GM21825 (cell line): ENCODE data around the gene RREB1.

Experiments
- ATAC-seq: cut with Tn5 transposase; IDR thresholded peaks from one replicate; pipeline ENCODE4 v1.9.1; 2021; ENCODE audit warnings: mild to moderate bottlenecking, moderate library complexity; ENCODE audit not compliant: unreplicated experiment

The RREB1 gene, protein sequence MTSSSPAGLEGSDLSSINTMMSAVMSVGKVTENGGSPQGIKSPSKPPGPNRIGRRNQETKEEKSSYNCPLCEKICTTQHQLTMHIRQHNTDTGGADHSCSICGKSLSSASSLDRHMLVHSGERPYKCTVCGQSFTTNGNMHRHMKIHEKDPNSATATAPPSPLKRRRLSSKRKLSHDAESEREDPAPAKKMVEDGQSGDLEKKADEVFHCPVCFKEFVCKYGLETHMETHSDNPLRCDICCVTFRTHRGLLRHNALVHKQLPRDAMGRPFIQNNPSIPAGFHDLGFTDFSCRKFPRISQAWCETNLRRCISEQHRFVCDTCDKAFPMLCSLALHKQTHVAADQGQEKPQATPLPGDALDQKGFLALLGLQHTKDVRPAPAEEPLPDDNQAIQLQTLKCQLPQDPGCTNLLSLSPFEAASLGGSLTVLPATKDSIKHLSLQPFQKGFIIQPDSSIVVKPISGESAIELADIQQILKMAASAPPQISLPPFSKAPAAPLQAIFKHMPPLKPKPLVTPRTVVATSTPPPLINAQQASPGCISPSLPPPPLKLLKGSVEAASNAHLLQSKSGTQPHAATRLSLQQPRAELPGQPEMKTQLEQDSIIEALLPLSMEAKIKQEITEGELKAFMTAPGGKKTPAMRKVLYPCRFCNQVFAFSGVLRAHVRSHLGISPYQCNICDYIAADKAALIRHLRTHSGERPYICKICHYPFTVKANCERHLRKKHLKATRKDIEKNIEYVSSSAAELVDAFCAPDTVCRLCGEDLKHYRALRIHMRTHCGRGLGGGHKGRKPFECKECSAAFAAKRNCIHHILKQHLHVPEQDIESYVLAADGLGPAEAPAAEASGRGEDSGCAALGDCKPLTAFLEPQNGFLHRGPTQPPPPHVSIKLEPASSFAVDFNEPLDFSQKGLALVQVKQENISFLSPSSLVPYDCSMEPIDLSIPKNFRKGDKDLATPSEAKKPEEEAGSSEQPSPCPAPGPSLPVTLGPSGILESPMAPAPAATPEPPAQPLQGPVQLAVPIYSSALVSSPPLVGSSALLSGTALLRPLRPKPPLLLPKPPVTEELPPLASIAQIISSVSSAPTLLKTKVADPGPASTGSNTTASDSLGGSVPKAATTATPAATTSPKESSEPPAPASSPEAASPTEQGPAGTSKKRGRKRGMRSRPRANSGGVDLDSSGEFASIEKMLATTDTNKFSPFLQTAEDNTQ (N-terminal part only)

DNA sequence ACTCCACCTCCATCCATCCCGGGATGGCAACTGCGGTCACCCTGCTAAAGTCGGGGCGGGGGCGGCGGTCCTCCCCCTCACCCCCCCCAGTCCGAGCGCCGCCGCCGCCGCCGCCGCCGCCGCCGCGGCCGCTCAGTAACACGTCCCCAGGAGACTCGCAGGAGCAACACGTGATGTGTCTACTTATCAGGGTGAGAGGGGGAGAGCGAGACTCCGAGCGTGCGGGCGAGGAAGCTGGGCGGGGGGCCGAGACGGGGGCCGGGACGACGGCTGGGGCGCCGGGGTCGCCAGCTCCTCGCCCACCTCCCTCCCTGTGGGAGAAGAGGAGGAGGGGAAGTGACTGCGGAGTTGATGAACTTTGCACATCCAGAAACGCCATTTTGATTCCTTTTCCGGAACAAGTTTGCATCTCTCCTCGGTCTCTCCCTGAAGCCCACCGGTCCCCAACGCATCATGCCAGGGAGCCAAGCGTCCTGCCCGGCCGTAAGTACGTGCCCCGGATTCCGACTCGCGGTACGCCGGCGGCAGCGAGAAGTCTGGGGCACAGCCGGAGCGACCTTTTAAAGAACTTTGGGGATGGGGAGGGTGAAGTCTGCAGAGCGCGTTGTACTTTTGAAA, at the start of gene RREB1:
RREB1 (plus strand) TSS at position 384 of the 618 bp plus-strand sequence. CDS start 73,951 bp downstream, outside the sequence.
- ATAC-seq, result peak; percentile 46

DNA sequence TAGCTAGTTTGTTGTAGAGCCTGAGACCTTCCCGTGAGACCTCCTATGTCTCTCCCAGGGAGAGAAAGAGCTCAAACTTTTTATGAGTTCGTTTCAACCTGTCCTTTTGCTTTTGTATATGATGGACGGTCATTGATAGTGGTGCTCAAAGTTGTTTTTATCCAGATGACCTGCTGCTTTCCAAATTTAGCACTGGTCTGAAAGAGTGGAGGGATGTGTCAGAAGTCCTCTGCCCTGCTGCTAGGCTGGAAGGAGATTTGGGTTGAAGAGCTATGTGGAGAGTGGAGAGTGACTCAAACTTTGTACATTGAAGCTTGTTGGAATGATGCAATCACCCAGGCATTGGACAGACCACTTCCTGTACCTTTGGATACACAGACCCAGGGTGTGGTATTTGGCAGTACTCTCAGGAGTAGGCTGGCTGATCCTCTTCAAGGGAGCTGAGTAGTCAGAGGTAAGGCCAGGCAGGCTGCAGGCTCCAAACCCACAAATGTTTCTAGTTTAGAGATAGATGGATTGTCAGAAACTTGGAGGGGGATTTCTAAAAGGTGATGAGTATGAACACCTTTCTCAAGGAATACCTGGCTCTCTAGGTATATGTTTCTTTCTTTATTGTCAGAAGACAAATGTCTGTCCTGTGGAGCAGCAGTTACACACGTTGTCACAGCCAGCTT, 49.4 kb upstream of the RREB1 start:
- ATAC-seq, result no peak

DNA sequence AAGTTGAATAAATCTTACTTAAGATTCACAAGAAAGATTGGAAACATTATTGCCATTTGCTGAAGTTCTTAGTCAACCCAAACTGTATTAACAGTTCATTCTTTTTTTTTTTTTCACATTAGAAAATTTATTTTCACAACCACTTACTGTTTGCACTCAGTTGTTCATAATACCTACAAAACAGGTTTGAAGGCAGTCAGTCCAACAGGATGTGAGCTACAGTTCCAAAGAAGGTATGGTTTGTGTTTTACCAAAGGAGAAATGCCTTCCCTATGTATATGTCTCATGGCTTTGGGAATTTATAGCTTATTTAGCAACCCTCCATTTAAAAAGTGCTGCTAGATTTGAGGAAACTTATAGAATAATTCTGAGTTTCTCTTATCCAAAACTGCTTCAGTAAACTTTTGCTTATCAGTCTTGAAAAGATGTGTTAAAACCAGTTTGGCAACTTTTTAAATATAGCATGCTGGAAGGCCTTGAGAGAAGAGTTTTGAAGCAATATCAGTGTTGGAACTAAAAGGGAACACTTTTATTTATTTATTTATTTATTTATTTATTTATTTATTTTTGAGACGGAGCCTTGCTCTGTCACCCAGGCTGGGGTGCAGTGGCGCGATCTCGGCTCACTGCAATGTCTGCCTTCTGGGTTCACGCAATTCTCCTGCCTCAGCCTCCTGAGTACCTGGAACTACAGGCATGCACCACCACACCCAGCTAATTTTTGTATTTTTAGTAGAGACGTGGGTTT, 46.8 kb upstream of the RREB1 start:
- ATAC-seq, result no peak

DNA sequence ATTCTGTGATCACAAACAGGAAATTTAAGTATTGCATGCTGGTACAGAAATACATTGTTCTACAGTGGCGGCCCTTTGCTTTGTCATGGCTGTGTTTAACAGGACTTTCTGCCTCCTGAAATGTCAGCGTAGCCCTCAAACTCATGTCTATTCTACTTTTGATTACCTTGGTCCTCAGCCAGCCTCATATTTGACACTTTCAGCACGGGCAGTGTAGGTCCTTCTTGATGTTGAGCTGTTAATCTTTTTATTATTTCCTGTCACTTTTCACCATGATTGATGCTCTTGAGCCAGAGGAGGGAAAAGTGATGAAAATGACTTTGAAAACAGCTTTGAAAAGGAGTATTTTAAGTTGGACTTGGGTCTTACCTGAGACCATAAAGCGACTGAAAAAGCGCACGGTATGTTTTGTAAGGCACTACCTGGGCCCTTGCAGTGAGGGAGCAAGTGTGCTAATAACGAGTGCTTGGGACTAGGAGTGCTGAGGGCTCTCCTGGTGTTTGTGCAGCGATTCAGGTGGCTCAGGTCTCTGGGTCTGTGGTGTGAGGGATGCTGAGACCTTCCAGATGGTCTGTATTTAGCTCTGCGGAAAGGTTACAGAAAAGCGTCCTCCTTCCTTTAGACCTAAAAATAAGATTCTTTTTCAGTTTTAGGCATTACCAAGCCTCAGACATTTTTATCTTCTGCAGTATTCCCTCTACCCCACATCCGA, 45.2 kb upstream of the RREB1 start:
- ATAC-seq, result no peak

DNA sequence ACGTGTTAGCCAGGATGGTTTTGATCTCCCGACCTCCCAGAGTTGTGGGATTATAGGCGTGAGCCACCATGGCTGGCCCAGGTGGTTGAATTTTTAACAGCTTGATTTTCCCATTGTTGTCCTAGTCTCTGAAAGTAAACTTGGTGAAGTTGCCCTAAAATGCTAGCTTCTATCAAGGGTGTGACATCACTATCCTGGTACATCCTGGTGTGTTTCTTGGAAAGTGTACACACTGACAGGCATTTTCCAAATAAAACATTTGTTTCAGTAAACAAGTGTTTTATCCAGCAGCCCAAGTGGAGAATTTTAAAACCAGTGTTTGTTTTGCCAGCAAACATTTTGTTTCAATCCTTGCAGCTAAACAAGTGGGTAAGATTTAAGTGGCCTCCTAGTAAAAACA, 40.5 kb upstream of the RREB1 start:
- ATAC-seq, result no peak

DNA sequence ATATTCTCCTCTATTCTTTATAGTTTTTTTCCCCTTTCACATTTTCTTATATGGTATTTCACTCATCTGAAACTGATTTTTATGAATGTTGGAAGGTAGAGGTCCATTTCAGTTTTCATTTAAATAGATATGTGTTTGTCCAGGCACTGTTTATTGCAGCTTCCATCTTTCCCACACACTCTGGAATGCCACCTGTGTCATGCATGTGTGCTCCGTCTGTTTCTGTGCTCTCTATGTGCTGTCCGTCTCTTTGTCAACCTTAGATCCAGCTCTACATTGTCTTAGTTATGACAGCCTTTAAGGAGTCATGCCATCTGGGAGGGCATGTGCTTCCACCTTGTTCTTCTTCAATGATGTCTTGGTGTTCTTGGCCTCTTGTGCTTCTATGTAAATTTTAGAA, 36.4 kb upstream of the RREB1 start:
- ATAC-seq, result no peak

DNA sequence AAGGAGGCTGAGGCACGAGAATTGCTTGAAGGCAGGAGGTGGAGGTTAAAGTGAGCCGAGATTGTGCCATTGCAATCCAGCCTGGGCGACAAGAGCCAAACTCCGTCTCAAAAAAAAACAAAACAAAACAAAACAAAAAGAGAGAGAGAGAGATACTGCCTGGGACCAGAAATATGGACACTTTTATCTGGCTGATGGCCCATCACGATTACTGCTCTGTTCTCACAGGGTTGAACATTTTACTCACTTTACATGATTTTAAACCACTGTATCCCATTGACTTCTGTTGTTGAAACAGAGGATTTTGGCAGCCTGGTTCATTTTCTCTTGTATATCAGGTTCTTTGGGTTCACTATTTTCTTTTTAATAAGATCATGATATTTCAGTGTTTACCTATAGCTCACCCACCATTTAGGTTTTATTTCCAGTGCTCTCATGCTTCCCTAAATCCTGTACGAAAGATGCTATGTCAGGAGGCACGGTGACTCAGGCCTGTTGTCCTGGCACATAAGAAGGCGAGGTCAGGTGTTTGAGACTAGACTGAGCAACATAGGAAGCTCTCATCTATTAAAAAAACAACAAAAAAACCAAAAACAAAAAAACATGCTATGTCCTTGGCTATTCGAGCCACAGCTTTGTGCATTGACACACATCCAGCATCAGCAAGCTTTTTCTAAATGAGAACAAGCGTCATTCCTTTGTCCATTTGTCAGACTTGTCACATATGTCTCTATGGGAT, 34.5 kb upstream of the RREB1 start:
- no peak for ATAC-seq

DNA sequence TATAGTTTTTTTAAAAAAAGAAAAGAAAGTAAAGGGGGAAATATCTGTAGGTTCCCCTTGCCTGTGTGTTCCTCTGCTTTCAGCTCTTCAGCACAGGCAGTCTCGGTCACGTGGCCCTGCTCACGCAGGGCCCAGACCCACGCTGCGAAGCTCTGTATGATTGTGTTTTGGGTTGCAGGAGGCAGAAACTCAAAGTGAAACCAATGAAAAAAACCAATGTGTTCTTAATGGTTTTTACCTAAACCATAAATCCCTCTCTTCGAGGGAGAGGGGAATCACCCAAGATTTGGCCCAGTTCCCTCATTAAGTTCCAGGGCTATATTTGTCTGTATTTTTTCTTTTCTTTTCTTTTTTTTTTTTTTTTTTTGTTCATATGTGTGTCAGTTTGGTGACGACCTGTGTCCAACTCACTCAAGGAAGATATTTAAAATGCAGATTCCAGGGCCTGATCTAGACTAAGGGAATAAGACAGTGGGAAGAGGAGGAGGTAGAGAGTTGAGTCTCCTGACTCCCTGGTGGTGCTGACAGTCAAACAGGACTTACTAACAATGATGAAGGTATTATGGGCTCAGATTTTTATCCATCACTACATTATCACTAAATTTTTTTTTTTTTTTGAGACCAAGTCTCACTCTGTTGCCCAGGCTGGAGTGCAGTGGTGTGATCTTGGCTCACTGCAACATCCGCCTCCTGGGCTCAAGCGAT, 33.8 kb upstream of the RREB1 start:
- peak; percentile 99 for ATAC-seq

DNA sequence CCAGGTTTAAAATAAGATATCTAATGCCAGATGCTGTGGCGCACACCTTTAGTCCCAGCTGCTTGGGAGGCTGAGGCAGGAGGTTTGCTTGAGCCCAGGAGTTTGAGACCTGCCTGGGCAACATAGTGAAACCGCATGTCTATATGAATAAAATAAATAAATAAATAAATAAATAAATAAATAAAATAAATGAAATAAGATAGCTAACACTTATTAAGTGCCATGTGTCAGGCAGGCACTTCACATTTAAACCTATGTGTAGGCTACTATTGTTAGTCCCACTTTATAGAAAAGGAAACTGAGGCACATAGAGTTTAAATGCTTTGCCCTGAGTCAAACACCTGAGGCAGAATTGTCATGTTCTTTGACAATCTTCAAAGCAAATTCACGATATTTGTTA, 32.9 kb upstream of the RREB1 start:
- no peak for ATAC-seq

DNA sequence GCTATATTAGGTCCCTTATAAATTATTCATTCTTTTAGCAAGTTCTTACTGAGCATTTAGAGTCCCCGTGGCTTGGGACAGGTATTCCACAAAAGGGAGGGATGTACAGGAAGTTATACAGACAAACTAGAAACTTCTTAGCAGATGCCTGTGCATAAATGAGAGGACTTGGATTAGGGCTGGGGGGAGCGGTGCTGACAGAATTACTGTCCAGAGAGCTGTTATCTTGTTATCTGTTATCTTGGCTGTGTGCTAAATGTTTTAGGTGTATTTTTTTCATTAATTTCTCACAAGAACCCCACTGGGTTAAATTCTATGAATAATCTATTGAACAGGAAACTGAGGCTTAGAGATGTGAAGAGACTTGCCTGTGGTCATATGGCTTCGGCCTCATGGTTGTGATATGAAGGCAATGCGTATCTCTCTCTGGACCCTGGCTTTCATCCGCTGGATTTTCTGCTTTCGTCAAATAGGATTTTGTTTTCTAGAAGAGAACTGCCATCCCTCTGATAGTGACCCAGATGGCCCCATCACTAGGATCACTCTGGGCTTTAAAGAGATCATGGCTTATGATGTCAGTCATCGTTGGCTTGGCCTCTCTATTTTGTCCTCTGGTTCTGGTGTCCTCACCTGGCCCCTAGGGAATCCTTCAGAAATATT, 32.3 kb upstream of the RREB1 start:
- no peak for ATAC-seq

DNA sequence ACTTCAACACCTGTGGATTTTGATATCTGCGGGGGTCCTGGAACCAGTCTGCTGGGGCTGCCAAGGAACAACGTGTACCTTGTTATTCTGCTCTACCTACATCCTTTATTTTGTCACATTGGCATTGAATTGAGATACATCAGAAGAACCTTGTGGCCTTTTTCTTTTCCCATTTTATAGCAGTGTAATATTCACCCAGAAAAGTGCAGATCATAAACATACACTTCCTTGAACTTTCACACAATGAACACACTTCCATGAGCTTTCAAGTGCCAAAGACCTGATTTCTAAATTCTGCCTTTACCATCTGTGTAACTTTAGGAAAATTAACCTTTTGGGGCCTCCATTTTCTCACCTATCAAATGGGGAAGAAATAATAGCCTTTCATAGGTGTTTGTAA, 29.9 kb upstream of the RREB1 start:
- ATAC-seq, result no peak

DNA sequence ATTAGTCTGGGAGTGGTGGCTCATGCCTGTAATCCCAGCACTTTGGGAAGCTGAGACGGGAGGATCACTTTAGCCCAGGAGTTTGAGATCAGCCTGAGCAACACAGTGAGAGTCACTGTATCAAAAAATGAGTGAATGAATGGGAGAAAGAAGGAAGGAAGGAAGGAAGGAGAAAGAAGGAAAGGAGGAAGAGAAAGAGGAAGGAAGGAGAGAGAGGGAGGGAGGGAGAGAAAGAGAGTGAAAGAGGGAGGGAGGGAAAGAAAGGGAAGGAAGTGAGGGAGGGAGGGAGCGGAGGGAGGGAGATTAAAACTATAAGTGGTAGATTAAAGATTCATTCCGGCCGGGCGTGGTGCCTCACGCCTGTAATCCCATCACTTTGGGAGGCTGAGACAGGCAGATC, 28.9 kb upstream of the RREB1 start:
- no peak for ATAC-seq

DNA sequence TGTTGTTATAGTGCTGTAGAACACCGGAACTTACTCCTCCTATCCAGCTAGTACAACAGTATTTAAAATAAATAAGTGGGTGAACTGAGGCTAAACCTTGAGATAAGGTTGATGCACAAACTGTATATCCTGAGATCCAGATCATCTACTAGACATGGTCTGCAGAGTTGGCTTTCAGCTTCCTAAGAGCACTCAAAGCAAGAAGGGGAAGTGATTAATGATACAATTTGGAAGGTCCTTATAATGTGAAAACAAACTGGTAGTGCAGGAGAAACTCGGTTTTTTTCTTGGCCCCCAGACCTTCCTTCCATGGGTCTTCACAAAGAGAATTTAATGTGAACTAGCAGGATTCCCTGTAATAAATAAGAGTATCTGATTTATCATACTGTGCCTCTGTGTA, 27.4 kb upstream of the RREB1 start:
- ATAC-seq, result no peak

DNA sequence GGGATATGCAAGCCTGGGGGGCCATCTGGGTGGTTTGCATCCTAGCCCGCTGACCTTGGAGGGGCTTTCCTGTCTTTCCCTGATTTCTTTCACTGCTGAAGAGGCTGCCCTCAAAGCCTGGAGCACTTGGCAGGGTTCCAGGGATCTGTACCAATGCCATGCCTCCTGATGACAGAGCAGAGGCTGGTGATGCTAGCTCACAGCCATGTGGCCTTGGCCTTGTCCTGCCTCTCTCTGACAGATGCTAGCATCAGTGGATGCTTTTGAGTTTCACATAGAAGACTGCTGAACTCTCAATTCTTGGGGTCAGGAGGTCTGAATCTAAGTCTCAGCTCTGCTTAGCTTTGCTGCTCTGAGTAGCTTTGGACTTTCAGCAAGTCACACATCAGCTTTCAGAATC, 21.9 kb upstream of the RREB1 start:
- peak; percentile 30 for ATAC-seq

DNA sequence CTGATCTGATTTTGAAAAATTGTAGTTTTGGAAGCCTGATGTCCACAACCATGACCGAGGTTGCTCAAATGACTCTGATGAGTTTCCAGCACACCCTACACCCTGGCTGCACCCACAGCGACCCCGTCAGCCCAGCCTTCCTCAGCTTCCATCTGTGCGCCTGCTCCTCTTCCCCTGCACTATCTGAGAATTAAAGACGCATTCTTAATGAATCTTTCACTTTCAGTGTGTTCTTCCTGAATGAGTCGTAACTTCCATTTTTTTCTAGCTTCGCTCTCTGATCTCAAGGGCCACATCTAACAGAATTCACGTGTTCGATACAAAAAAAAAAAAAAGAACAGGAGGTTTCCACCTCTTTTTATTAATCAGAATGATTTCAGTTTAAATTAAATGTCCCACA, 21.3 kb upstream of the RREB1 start:
- ATAC-seq, result peak; percentile 58

DNA sequence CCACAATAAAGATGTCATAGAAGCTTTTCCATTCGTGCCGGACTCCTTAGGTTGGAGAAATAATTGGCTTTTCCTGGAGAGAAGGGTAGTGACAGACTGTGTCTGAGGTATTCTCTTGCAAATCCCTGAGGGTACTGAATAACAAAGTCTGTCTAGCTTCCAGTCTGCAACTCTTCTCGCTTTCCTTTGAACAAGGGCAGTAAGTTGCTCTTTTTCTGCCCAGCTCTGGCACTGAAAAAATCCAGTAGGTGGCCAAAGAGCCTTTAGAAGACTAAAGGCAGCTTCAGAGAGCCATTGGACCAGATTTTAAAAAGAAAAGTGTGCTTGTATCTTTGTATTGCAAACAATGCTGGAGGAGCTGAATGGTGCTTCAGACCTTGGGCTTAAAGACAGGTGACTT, 20.7 kb upstream of the RREB1 start:
- no peak for ATAC-seq

DNA sequence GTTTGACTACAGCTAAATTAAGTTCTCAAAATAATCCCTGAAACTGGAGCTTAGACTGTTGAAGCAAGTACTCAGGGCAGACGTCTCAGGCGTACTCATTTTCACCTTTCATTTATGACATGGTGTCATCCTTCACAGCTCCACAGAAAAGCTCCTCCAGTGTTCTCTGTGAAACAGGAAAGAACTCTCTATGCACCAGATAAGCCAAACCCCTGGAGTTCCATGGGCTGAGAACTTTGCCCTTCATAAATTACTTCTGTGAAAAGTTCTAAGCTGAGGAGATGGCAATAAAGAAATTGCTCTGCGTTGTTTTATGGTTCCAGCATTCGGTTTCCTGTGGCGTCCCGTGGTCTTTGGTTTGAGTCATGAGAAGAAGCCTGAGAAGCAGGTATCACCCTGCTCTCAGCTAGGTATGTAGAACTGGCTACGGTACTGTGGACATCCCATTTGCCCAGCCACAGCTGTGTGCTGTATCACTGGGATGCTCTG, 20.2 kb upstream of the RREB1 start:
- ATAC-seq, result peak; percentile 53
